Measurements from ENCODE around the gene NFE2L2. TPM values are rescaled to one million over a fixed set of nuclear protein-coding genes. Genes with fewer than 3 reads are reported as not detected.

Gene NFE2L2
- total RNA-seq, 1 experiment from 2014 or later, result 24.2 TPM

DNA sequence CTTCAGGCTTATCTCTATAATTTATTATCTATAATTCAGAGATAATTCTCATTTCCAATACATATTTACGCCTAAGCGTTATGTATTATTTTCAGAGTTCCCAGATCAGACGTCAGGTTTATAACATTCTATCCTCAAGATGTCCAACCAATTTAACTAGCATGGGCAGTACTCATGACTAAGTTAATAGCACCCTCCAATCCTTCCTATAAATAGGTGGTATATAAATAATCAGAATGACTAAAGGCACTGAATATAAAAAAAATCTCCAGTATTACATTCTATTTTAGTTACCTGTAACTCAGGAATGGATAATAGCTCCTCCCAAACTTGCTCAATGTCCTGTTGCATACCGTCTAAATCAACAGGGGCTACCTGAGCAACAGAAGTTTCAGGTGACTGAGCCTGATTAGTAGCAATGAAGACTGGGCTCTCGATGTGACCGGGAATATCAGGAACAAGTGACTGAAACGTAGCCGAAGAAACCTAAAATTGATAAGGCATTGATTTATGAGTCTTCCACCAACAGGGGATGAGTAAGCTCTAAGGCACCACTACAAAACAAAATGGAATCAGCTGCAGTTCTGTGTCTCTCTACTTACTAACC lies 32.3 kb downstream of the NFE2L2 start:
- Histone ChIP-seq H3K4me3 (ENCODE audit: low read length) (no peak overlapping the region), H3K4me1 (ENCODE audit: insufficient read depth, low read length) (no peaks in the 10 kb centered on the region), H2AFZ (ENCODE audit: low read length) (no peak overlapping the region), H4K20me1 (ENCODE audit: low read length) (peaks cover 12% of the 10 kb centered on the region; the same call in 1 of the 2 replicates), H3F3A (ENCODE audit: low read length, unreplicated experiment) (peaks cover 3% of the 10 kb centered on the region), H3K9me3 (ENCODE audit: low read length) (no peaks in the 10 kb centered on the region), H3K36me3 (ENCODE audit: low read depth, low read length) (peaks cover 48% of the 10 kb centered on the region), H3K4me2 (ENCODE audit: low read length) (no peak overlapping the region), H3K9ac (ENCODE audit: low read length) (no peak overlapping the region), H3K9me2 (replicated peaks; ENCODE audit: low read length) (no peaks in the 10 kb centered on the region), H3K27me3 (ENCODE audit: low read length) (no peaks in the 10 kb centered on the region), H3K27ac (ENCODE audit: low read length) (no peak overlapping the region), H3K79me2 (ENCODE audit: low read length) (peaks cover 38% of the 10 kb centered on the region)
- ChIA-PET CTCF (no interaction called here), POLR2A (ENCODE audit: unreplicated experiment) (no interaction called here)
- TF ChIP-seq, protein P1, sequence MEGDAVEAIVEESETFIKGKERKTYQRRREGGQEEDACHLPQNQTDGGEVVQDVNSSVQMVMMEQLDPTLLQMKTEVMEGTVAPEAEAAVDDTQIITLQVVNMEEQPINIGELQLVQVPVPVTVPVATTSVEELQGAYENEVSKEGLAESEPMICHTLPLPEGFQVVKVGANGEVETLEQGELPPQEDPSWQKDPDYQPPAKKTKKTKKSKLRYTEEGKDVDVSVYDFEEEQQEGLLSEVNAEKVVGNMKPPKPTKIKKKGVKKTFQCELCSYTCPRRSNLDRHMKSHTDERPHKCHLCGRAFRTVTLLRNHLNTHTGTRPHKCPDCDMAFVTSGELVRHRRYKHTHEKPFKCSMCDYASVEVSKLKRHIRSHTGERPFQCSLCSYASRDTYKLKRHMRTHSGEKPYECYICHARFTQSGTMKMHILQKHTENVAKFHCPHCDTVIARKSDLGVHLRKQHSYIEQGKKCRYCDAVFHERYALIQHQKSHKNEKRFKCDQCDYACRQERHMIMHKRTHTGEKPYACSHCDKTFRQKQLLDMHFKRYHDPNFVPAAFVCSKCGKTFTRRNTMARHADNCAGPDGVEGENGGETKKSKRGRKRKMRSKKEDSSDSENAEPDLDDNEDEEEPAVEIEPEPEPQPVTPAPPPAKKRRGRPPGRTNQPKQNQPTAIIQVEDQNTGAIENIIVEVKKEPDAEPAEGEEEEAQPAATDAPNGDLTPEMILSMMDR (conservative IDR thresholded peaks at IDR 0.05; ENCODE audit: low read depth, low read length), result no peak
- TF ChIP-seq EZH2phosphoT487 (IDR thresholded peaks at IDR 0.05; ENCODE audit: borderline replicate concordance, low read length) (no peak), EZH2 (IDR thresholded peaks at IDR 0.05; ENCODE audit: low read length, unreplicated experiment) (no peak)
- DNase-seq, result no peak
- ATAC-seq, result no peak
- BruUV-seq (replicated peaks), result no TSS peak
- intact Hi-C loops (cut with micrococcal nuclease), result no loop called here

DNA sequence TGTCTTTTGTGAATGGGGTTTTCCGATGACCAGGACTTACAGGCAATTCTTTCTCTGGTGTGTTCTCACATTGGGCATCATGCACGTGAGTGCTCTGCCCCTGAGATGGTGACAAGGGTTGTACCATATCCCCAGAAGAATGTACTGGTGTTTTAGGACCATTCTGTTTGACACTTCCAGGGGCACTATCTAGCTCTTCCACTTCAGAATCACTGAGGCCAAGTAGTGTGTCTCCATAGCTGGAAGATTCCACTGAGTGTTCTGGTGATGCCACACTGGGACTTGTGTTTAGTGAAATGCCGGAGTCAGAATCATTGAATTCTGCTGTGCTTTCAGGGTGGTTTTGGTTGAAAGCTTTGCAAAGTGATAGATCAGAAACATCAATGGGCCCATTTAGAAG lies 33.3 kb downstream of the NFE2L2 start:
- H2AFZ ChIP-seq (ENCODE audit: low read length), result no peak overlapping the region
- H3K9me3 ChIP-seq (ENCODE audit: low read length), result no peaks in the 10 kb centered on the region
- no peak overlapping the region for H3K9ac ChIP-seq (ENCODE audit: low read length)
- peaks cover 3% of the 10 kb centered on the region for H3F3A ChIP-seq (ENCODE audit: low read length, unreplicated experiment)
- H3K36me3 ChIP-seq (ENCODE audit: low read depth, low read length), result peaks cover 45% of the 10 kb centered on the region
- H3K4me3 ChIP-seq (ENCODE audit: low read length), result no peak overlapping the region
- DNase-seq (no peak), ATAC-seq (no peak)
- no peaks in the 10 kb centered on the region for H3K27me3 ChIP-seq (ENCODE audit: low read length)
- no peaks in the 10 kb centered on the region for H3K4me1 ChIP-seq (ENCODE audit: insufficient read depth, low read length)
- ChIA-PET POLR2A (ENCODE audit: unreplicated experiment) (no interaction called here), CTCF (no interaction called here)
- H3K9me2 ChIP-seq (replicated peaks; ENCODE audit: low read length), result no peaks in the 10 kb centered on the region
- intact Hi-C loops (cut with micrococcal nuclease), result no loop called here
- H3K79me2 ChIP-seq (ENCODE audit: low read length), result peaks cover 28% of the 10 kb centered on the region
- H3K4me2 ChIP-seq (ENCODE audit: low read length), result no peak overlapping the region
- H3K27ac ChIP-seq (ENCODE audit: low read length), result no peak overlapping the region
- BruUV-seq (replicated peaks), result no TSS peak
- no peak for TF ChIP-seq EZH2 (IDR thresholded peaks at IDR 0.05; ENCODE audit: low read length, unreplicated experiment)
- no peak for TF ChIP-seq EZH2phosphoT487 (IDR thresholded peaks at IDR 0.05; ENCODE audit: borderline replicate concordance, low read length)
- TF ChIP-seq, protein P1 (conservative IDR thresholded peaks at IDR 0.05; ENCODE audit: low read depth, low read length), result no peak
- H4K20me1 ChIP-seq (ENCODE audit: low read length), result peaks cover 7% of the 10 kb centered on the region; the same call in 1 of the 2 replicates

DNA sequence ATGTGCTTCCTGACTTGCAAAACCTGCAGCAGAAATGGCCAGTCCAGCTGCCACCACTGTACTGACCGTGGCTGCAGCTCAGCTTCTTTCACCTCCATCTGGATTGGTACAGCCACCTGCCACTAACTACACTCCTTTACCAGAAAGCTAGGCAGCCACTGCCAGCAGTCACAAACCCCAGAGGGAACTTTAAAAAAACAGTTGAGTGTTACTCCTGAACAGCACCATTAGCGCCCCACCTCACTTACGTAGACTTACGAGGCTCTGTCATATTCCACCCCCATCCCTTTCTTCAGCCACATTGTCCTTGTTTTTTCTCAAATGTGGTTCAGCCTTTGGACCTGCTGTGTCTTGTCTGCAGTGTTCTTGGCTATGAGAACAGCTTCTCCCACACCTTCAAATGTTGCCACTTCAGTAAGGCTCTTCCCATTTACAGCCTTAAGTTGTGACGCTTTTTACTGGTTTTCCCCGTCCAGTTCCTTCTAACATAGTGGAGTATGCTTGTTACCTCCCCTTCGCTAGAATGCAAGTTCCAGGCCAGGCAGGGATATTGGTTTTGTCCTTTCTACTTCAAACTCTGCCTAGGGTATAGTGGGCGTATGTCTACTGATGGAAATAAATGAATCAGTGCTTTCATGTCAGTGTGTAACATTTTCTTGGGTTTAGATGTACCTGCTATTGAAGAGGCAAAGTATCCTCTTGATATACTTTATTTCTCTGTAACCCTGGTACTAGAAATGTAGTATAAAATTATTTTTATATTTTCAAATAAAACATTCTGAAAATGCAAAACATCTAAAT lies 34.9 kb downstream of the NFE2L2 start:
- Histone ChIP-seq H3K27ac (ENCODE audit: low read length) (no peak overlapping the region), H3K9me2 (replicated peaks; ENCODE audit: low read length) (no peaks in the 10 kb centered on the region), H3K4me1 (ENCODE audit: insufficient read depth, low read length) (no peaks in the 10 kb centered on the region), H3K9ac (ENCODE audit: low read length) (no peak overlapping the region), H2AFZ (ENCODE audit: low read length) (no peak overlapping the region), H3K4me3 (ENCODE audit: low read length) (no peak overlapping the region), H3K9me3 (ENCODE audit: low read length) (no peaks in the 10 kb centered on the region), H3K27me3 (ENCODE audit: low read length) (no peaks in the 10 kb centered on the region), H4K20me1 (ENCODE audit: low read length) (no peaks in the 10 kb centered on the region), H3K79me2 (ENCODE audit: low read length) (peaks cover 13% of the 10 kb centered on the region), H3K36me3 (ENCODE audit: low read depth, low read length) (peaks cover 45% of the 10 kb centered on the region), H3K4me2 (ENCODE audit: low read length) (no peak overlapping the region), H3F3A (ENCODE audit: low read length, unreplicated experiment) (peaks cover 3% of the 10 kb centered on the region)
- no TSS peak for BruUV-seq (replicated peaks)
- no peak; the same call in 1 of the 2 replicates for ATAC-seq
- DNase-seq, result no peak
- TF ChIP-seq, protein P1 (conservative IDR thresholded peaks at IDR 0.05; ENCODE audit: low read depth, low read length), result no peak
- TF ChIP-seq EZH2phosphoT487 (IDR thresholded peaks at IDR 0.05; ENCODE audit: borderline replicate concordance, low read length) (no peak), EZH2 (IDR thresholded peaks at IDR 0.05; ENCODE audit: low read length, unreplicated experiment) (no peak)
- POLR2A ChIA-PET (ENCODE audit: unreplicated experiment), result no interaction called here
- intact Hi-C loops (cut with micrococcal nuclease), result loop anchor here (5.0 kb wide), 1 partner anchor 33 kb away; the partner anchor contains the start of gene NFE2L2
- CTCF ChIA-PET, result no interaction called here

Data from PC-3 (cell line).